K562 (cell line): ENCODE measurements around the gene TAS2R42. TPM values are rescaled to one million over a fixed set of nuclear protein-coding genes. Genes with fewer than 3 reads are reported as not detected.

ENCODE experiments used
- ATAC-seq: fragments of 200-7000 bp; cut with Tn5 transposase; 3 replicates; pipeline ENCODE4 v1.9.1; 2020; ENCODE audit warnings: moderate library complexity
- BruUV-seq: library from RNA; stranded (reverse); fragments of 400-500 nt; replicated peaks from 2 replicates; lab custom pipeline; 2021; lab: Mats Ljungman, UMichigan
- CTCF ChIA-PET: fragments of 300-600 bp; formaldehyde crosslinking; extraction: SDS; loops from one replicate; lab custom pipeline; 2021; ENCODE audit warnings: low intra/inter-chr PET ratio; lab: Yijun Ruan, JAX
- POLR2A ChIA-PET: fragments of 300-600, 350-650 bp; sonication (Branson Sonifier 250); formaldehyde crosslinking; extraction: SDS; loops from one replicate; lab custom pipeline; 2021; ENCODE audit warnings: antibody characterized with exemption, inconsistent platforms; lab: Yijun Ruan, JAX
- DNase-seq, 4 experiments: peaks; one replicate each; pipeline versions ENCODE4 v3.0.0 to v3.0.0-alpha.2; 2011 to 2018; ENCODE audit warnings: low spot score in 3 of 4, mixed read lengths in 3 of 4; ENCODE audit errors: extremely low read depth in 1 of 4
- FAIRE-seq: peaks from 2 replicates; lab custom pipeline; 2011; peaks lifted over from hg19 to GRCh38; lab: Jason Lieb, UNC
- H2AFZ ChIP-seq: 2 replicates; pipeline ENCODE4 v1.6.0; 2011; ENCODE audit warnings: low read depth, low read length, control low read depth, inconsistent platforms
- H3K27ac ChIP-seq: fragments of 200-600 bp; 3 replicates; pipeline ENCODE4 v1.8.0; 2011; ENCODE audit warnings: low read depth, mild to moderate bottlenecking, control low read depth, inconsistent platforms, low read length, moderate library complexity, mixed read lengths; ENCODE audit errors: extremely low read depth
- H3K27me3 ChIP-seq, 2 experiments: fragments of 300-600 bp in 1 of 2; 2 replicates in 1 of 2; 3 replicates in 1 of 2; pipeline versions ENCODE4 v1.6.0 to v1.8.0; 2011; ENCODE audit warnings: inconsistent platforms in 2 of 2, low read length in 2 of 2, mild to moderate bottlenecking in 1 of 2, mixed read lengths in 1 of 2, moderate library complexity in 1 of 2; ENCODE audit not compliant: control insufficient read depth in 2 of 2, insufficient read depth in 2 of 2
- H3K36me3 ChIP-seq: fragments of 300-600 bp; 3 replicates; pipeline ENCODE4 v1.8.0; 2011; ENCODE audit warnings: mild to moderate bottlenecking, low read length, inconsistent platforms; ENCODE audit not compliant: control insufficient read depth, insufficient read depth
- H3K4me1 ChIP-seq, 2 experiments: fragments of 200-600 bp in 1 of 2; replicated peaks in 1 of 2; 2 replicates in 1 of 2; 3 replicates in 1 of 2; pipeline versions ENCODE4 v1.5.1 to v1.8.0; 2011; ENCODE audit warnings: inconsistent platforms in 2 of 2, low read length in 2 of 2, mild to moderate bottlenecking in 1 of 2, mixed read lengths in 1 of 2, moderate library complexity in 1 of 2; ENCODE audit not compliant: control insufficient read depth in 2 of 2, insufficient read depth in 2 of 2
- H3K4me2 ChIP-seq: 2 replicates; pipeline ENCODE4 v1.6.1; 2011; ENCODE audit warnings: low read length, control low read depth, inconsistent platforms, mixed read lengths; ENCODE audit not compliant: insufficient read depth
- H3K4me3 ChIP-seq: fragments of 200-600 bp; sonication (generic), shearing (Covaris generic); 2 replicates; pipeline ENCODE4 v1.5.1; 2016; ENCODE audit warnings: control low read depth, inconsistent platforms
- H3K79me2 ChIP-seq: fragments of 200-600 bp; 3 replicates; pipeline ENCODE4 v1.8.0; 2011; ENCODE audit warnings: low read length, inconsistent platforms; ENCODE audit not compliant: control insufficient read depth, insufficient read depth
- H3K9ac ChIP-seq, 2 experiments: 2 replicates each; pipeline versions ENCODE4 v1.6.0 to v1.6.1; 2011; ENCODE audit warnings: low read depth in 2 of 2, low read length in 2 of 2, control low read depth in 1 of 2, inconsistent platforms in 1 of 2, mild to moderate bottlenecking in 1 of 2, mixed read lengths in 1 of 2; ENCODE audit not compliant: insufficient read depth in 1 of 2
- H3K9me1 ChIP-seq: one replicate; pipeline ENCODE4 v1.6.0; 2011; ENCODE audit warnings: inconsistent platforms, mild to moderate bottlenecking, low read length, moderate library complexity; ENCODE audit not compliant: control insufficient read depth, insufficient read depth
- H3K9me3 ChIP-seq: replicated peaks from 2 replicates; pipeline ENCODE4 v1.5.1; 2011; ENCODE audit warnings: low read depth, low read length, inconsistent platforms; ENCODE audit not compliant: control insufficient read depth, insufficient read depth
- H4K20me1 ChIP-seq: replicated peaks from 2 replicates; pipeline ENCODE4 v1.6.1; 2011; ENCODE audit warnings: low read length, inconsistent platforms, mixed read lengths; ENCODE audit not compliant: control insufficient read depth, insufficient read depth
- CTCF ChIP-seq, 3 experiments: IDR thresholded peaks in 2 of 3; conservative IDR thresholded peaks in 1 of 3; 2 replicates each; pipeline ENCODE4 v1.5.1; 2011 to 2012; ENCODE audit warnings: low read length in 3 of 3, mild to moderate bottlenecking in 3 of 3, control low read depth in 2 of 3, improper control_type of control experiment in 1 of 3, inconsistent platforms in 1 of 3, low read depth in 1 of 3, mixed read lengths in 1 of 3, moderate library complexity in 1 of 3; ENCODE audit not compliant: insufficient read depth in 2 of 3
- GABPB2 ChIP-seq: fragments of 250-450 bp; sonication (Bioruptor Pico); conservative IDR thresholded peaks from 2 replicates; pipeline ENCODE4 v1.5.1; 2021; ENCODE audit warnings: mild to moderate bottlenecking
- ID3 ChIP-seq, 2 experiments: fragments of 250-450 bp in 1 of 2; fragments of 450-650 bp in 1 of 2; sonication (Bioruptor Pico) in 1 of 2; IDR thresholded peaks; 2 replicates each; pipeline versions ENCODE4 v1.6.1 to v1.8.0; 2016 to 2021; ENCODE audit warnings: mild to moderate bottlenecking in 2 of 2, moderate library complexity in 2 of 2, missing compliant biosample characterization in 1 of 2, missing genetic modification characterization in 1 of 2
- ILF3 ChIP-seq: fragments of 450-650 bp; IDR thresholded peaks from 2 replicates; pipeline ENCODE4 v1.6.1; 2018; ENCODE audit warnings: antibody characterized with exemption, mild to moderate bottlenecking, moderate library complexity, borderline replicate concordance
- KAT8 ChIP-seq: fragments of 450-650 bp; IDR thresholded peaks from 2 replicates; pipeline ENCODE4 v1.6.1; 2016; ENCODE audit warnings: low read depth, mild to moderate bottlenecking
- SMAD4 ChIP-seq: fragments of 250-450 bp; sonication (Bioruptor Pico); conservative IDR thresholded peaks from 2 replicates; pipeline ENCODE4 v1.8.0; 2021; ENCODE audit warnings: inconsistent platforms, mild to moderate bottlenecking, moderate library complexity
- ZNF354B ChIP-seq: fragments of 250-450 bp; sonication (Bioruptor Pico); IDR thresholded peaks from 2 replicates; pipeline ENCODE4 v1.4.0; 2020
- WGBS: fragments of 100-300 bp; shearing (Covaris generic); methylation state at CpG from one replicate; pipeline ENCODE4 v1.1.6; 2016; ENCODE audit warnings: low coverage, mixed read lengths; ENCODE audit not compliant: insufficient coverage; ENCODE audit errors: missing lambda C conversion rate; 5-methylcytosine and 5-hydroxymethylcytosine counted together
- in situ Hi-C: fragments of 300-500 bp; cut with MboI; formaldehyde crosslinking; loops from 4 replicates; pipeline ENCODE4 v1.15.0; 2018; ENCODE audit warnings: inconsistent platforms, mixed read lengths
- intact Hi-C: fragments of 100-400 bp; cut with micrococcal nuclease; formaldehyde crosslinking; loops from 2 replicates; pipeline ENCODE4 v1.14.2; 2022
- polyA plus RNA-seq, 8 experiments: library from polyadenylated mRNA; depleted of rRNA in 4 of 8; stranded (reverse) in 5 of 8; unstranded in 3 of 8; fragments of >200 nt; fragmentation: Nextera tagmentation in 2 of 8; fragmentation: Illumina TruSeq in 1 of 8; extraction: Ambion mirVana in 2 of 8; extraction: Trizol in 1 of 8; gene quantifications; 2 replicates each; pipeline versions ENCODE4 v1.2.1 to v1.2.3, GENCODE V29; 2011 to 2014; ENCODE audit warnings: inconsistent platforms in 1 of 8, missing spikeins in 1 of 8
- total RNA-seq, 7 experiments: library from RNA; depleted of rRNA in 6 of 7; stranded (reverse); fragments of >200 nt in 6 of 7; fragmentation: Illumina TruSeq in 2 of 7; extraction: Trizol in 2 of 7; gene quantifications; 2 replicates each; pipeline versions ENCODE4 v1.2.1 to v1.2.3, GENCODE V29; 2011 to 2021; ENCODE audit warnings: low replicate concordance in 1 of 7

The TAS2R42 gene
- total and polyA plus RNA-seq, 9 of the 15 experiments (the other 6 are each of a cell fraction or from before 2014, with no cell fraction given), result not detected

GRCh38 chr12:11228296-11228879 lies 41.7 kb upstream of the TAS2R42 start (continued):
- peak; percentile 57 to 73 (median 69) for TF ChIP-seq CTCF (IDR thresholded peaks at IDR 0.05 in 2 of 3, conservative IDR thresholded peaks at IDR 0.05 in 1 of 3; ENCODE audit: insufficient read depth in 2 of 3, low read depth in 1 of 3, low read length in 3 of 3)

GRCh38 chr12:11227373-11227772 lies 40.6 kb upstream of the TAS2R42 start:
- H3K4me3 ChIP-seq, result no peak overlapping the region
- in situ Hi-C loops (no loop called here), intact Hi-C loops (no loop called here)
- CTCF ChIA-PET, result interaction anchor here (2.8 kb wide), 1 partner anchor 260 kb away, joined by 26 read pairs; no protein-coding TSS in a partner anchor
- no peak for FAIRE-seq
- no peak overlapping the region for H3K4me2 ChIP-seq
- H3K9me1 ChIP-seq, result no peaks in the 10 kb centered on the region
- no peaks in the 10 kb centered on the region for H4K20me1 ChIP-seq
- H2AFZ ChIP-seq, result no peak overlapping the region
- no peaks in the 10 kb centered on the region for H3K27me3 ChIP-seq
- no peaks in the 10 kb centered on the region for H3K4me1 ChIP-seq
- H3K9ac ChIP-seq, result no peak overlapping the region
- H3K27ac ChIP-seq, result no peak overlapping the region
- ATAC-seq, result no peak
- no peak for TF ChIP-seq ILF3
- no peak for TF ChIP-seq ZNF354B
- no peak for TF ChIP-seq KAT8
- no peak for TF ChIP-seq ID3 (CRISPR knock-in tag; IDR thresholded peaks at IDR 0.05)
- TF ChIP-seq ID3 (tag; IDR thresholded peaks at IDR 0.05), result no peak
- TF ChIP-seq SMAD4 (CRISPR knock-in tag), result no peak
- TF ChIP-seq GABPB2, result no peak
- POLR2A ChIA-PET, result interaction anchor here (1.4 kb wide), 1 partner anchor 8 kb away, joined by 3 read pairs; no protein-coding TSS in a partner anchor
- no peaks in the 10 kb centered on the region for H3K36me3 ChIP-seq
- BruUV-seq, result no TSS peak
- no peaks in the 10 kb centered on the region for H3K79me2 ChIP-seq
- WGBS, result 0% methylated on average over 4 of the region's 4 CpGs
- no peaks in the 10 kb centered on the region for H3K9me3 ChIP-seq
- DNase-seq, result no peak
